ENCODE measurements around the gene LRRC45.

- TF ChIP-seq CTCF (IDR thresholded peaks at IDR 0.05) = no peak
- no peak for TF ChIP-seq POLR2A (IDR thresholded peaks at IDR 0.05)
These were observed 39.2 kb downstream of the LRRC45 start for GRCh38 chr17:82062076-82062983.
